ENCODE results near the gene CLEC5A. TPM values are rescaled to one million over a fixed set of nuclear protein-coding genes. Genes with fewer than 3 reads are reported as not detected.

CLEC5A gene
- total and polyA plus RNA-seq, 12 donors = 0.09 to 2.1 (median 0.37) TPM

DNA sequence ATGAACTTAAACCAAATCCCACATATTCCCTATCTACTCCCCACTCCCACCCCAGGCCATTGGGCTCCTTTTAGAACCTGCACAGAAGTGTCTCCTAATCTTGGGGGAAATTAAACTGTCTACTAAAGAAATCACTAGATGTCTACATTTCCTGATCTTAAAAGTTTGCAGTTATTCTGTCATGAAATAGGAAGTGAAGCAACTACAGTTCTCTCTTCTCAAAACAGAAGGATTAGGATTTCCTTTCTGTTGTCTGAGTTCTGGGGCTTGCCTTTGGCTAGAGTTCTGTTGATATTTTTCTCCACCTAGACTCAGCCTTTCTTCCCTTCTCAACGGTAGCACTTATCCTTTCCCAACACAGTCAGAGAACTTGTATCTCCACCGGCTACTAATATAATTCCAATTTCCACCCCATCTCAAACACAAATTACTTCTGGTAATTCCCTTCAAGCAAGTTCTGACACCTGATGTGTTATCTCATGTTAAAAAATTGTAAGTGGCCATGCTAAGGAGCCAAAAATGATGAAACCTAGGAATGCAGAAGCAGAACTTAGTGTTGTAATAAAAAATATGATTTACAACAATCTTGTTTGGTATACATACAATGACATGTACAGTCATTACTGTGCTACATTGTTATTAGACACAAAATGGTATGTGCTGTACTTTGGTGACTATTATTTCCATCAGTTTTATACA lies 18.5 kb downstream of the CLEC5A start:
- Histone ChIP-seq H3K36me3 (no peaks in the 10 kb centered on the region), H3K27me3 (no peaks in the 10 kb centered on the region), H3K27ac (peak overlapping the region in 1 of 10 donors; percentile 57), H3K4me3 (no peak overlapping the region), H3K4me1 (peaks cover 0 to 19% (median 0%) of the 10 kb centered on the region in 9 donors), H3K9me3 (peaks cover 0 to 7% (median 0%) of the 10 kb centered on the region in 11 donors)
- WGBS, 2 donors = 64 to 78% methylated on average over 2 of the region's 2 CpGs
- intact Hi-C loops (cut with DNase I) = no loop called here
- DNase-seq (no peak), ATAC-seq (no peak)
- TF ChIP-seq, protein P1, sequence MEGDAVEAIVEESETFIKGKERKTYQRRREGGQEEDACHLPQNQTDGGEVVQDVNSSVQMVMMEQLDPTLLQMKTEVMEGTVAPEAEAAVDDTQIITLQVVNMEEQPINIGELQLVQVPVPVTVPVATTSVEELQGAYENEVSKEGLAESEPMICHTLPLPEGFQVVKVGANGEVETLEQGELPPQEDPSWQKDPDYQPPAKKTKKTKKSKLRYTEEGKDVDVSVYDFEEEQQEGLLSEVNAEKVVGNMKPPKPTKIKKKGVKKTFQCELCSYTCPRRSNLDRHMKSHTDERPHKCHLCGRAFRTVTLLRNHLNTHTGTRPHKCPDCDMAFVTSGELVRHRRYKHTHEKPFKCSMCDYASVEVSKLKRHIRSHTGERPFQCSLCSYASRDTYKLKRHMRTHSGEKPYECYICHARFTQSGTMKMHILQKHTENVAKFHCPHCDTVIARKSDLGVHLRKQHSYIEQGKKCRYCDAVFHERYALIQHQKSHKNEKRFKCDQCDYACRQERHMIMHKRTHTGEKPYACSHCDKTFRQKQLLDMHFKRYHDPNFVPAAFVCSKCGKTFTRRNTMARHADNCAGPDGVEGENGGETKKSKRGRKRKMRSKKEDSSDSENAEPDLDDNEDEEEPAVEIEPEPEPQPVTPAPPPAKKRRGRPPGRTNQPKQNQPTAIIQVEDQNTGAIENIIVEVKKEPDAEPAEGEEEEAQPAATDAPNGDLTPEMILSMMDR (IDR thresholded peaks at IDR 0.05) = no peak

DNA sequence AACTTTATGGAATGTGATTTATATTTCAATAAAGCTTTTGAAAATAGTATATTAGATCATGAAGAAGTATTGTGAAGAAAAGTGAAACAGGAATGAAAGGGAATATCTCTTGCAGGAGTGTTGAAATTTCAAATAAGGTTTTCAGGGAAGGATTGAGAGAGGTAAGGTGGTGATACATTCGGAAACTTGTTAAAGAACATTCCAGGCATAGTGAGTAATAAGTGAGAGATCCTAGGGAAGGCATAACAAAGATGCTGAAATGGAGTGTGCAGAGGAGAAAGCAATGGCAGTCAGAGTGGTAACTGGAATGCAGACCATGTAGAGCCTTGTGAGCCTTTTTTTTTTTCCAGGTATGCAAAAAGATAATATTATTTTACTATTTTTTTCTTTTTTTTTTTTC lies 26.5 kb downstream of the CLEC5A start:
- H3K27me3 ChIP-seq = no peaks in the 10 kb centered on the region
- H3K4me3 ChIP-seq = no peak overlapping the region
- DNase-seq = no peak
- WGBS, 2 donors = 58 to 74% methylated on average over 1 of the region's 1 CpG
- no peak for ATAC-seq
- H3K9me3 ChIP-seq = peaks cover 0 to 12% (median 0%) of the 10 kb centered on the region in 11 donors
- H3K36me3 ChIP-seq = no peaks in the 10 kb centered on the region
- no peaks in the 10 kb centered on the region for H3K4me1 ChIP-seq
- TF ChIP-seq, protein P1 (IDR thresholded peaks at IDR 0.05) = no peak
- intact Hi-C loops (cut with DNase I) = no loop called here
- no peak overlapping the region for H3K27ac ChIP-seq

DNA sequence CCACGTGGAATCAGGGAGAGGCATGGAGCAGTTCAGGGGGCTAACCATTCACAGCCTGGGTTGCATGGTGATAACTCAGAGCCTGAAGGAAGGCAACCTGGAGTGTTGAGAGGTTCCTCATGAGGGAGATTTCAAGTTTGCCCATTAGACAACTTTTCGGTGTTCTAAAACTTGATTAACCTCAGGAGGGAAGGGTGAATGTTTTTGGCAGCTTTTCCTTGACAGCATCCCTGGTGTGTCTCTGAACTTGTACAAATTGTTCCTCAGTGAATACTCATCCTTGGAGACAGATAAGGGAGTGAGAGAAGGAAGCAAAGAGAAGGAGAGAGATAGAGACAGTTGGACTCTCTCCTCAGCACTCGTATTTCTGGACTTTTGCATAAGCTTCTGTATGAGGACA lies 30.7 kb downstream of the CLEC5A start, which contains the start of gene OR9A4:
OR9A4 (plus strand) TSS at position 301 of the 400 bp plus-strand sequence. CDS start 2,477 bp downstream, outside the sequence.
- 69 to 76% methylated on average over 3 of the region's 3 CpGs for WGBS, 2 donors
- no peak within 1 kb of the TSS for H3K27ac ChIP-seq
- ATAC-seq = no peak
- no peak within 1 kb of the TSS for H3K4me3 ChIP-seq
- H3K9me3 ChIP-seq = peaks cover 0 to 12% (median 0%) of the 10 kb centered on the region in 11 donors
- no peak for DNase-seq
- TF ChIP-seq, protein P1 (IDR thresholded peaks at IDR 0.05) = no peak
- no peaks in the 10 kb centered on the region for H3K36me3 ChIP-seq
- intact Hi-C loops (cut with DNase I) = loop anchor here in 1 of 10 donors (5.0 kb wide), 1 partner anchor 49 kb away; no protein-coding TSS in a partner anchor
- no peaks in the 10 kb centered on the region for H3K4me1 ChIP-seq
- no peaks in the 10 kb centered on the region for H3K27me3 ChIP-seq

DNA sequence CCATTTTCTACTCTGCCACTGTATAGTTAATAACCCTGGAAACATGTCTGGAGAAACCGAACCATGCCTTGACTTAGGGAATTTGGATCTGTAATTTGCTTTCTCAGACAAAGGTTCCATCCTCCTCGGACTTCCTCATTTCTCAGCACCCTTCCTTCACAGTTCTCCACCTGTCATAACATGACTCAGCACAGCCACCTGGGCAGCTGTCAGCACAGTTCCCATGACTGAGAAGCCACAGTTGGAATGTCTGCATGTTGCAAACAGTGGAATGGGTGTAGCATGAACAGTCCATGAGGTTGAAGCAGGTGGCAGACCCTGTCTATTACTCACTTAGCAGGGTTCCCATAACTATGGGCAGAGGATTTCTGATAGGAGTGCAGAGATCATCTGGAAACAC lies 31.2 kb downstream of the CLEC5A start:
- H3K27me3 ChIP-seq = no peaks in the 10 kb centered on the region
- H3K4me3 ChIP-seq = no peak overlapping the region
- whole genome bisulfite sequencing, 2 donors = 74 to 75% methylated on average over 2 of the region's 2 CpGs
- TF ChIP-seq, protein P1 (IDR thresholded peaks at IDR 0.05) = no peak
- DNase-seq = no peak
- H3K27ac ChIP-seq = no peak overlapping the region
- peaks cover 0 to 12% (median 0%) of the 10 kb centered on the region in 11 donors for H3K9me3 ChIP-seq
- no peaks in the 10 kb centered on the region for H3K4me1 ChIP-seq
- intact Hi-C loops (cut with DNase I) = loop anchor here in 1 of 10 donors (5.0 kb wide), 1 partner anchor 48 kb away; no protein-coding TSS in a partner anchor
- no peak for ATAC-seq
- H3K36me3 ChIP-seq = no peaks in the 10 kb centered on the region
